Lower leg skin (tissue), 4 donors: ENCODE results near the gene PIP5K1C. TPM values are rescaled to one million over a fixed set of nuclear protein-coding genes. Genes with fewer than 3 reads are reported as not detected.

ENCODE experiments used
- DNase-seq, 2 donors: peaks; one replicate each; pipeline ENCODE4 v3.0.0-alpha.2; 2019; ENCODE audit warnings: low spot score in 2 of 2
- H3K4me3 ChIP-seq: fragments of 200-600 bp; sonication (generic); 2 replicates; pipeline ENCODE4 v1.5.1; 2017; ENCODE audit warnings: mild to moderate bottlenecking, low read depth; ENCODE audit not compliant: poor library complexity, severe bottlenecking
- CTCF ChIP-seq, 3 donors: fragments of 450-650 bp; IDR thresholded peaks; one replicate each; pipeline ENCODE4 v1.5.1; 2016; ENCODE audit warnings: antibody characterized with exemption in 3 of 3, mild to moderate bottlenecking in 3 of 3, moderate library complexity in 2 of 3
- POLR2A ChIP-seq, 2 donors: fragments of 450-650 bp; IDR thresholded peaks; one replicate each; pipeline ENCODE4 v1.6.1; 2016 to 2017; ENCODE audit warnings: antibody characterized with exemption in 2 of 2, mild to moderate bottlenecking in 1 of 2, moderate library complexity in 1 of 2
- WGBS, 2 donors: methylation state at CpG; one replicate each; pipeline ENCODE4 v1.1.5; 2018; 5-methylcytosine and 5-hydroxymethylcytosine counted together
- intact Hi-C: fragments of 100-400 bp; cut with DNase I; formaldehyde crosslinking; loops from one replicate; pipeline ENCODE4 v1.15.0; 2023; ENCODE audit warnings: low total_unique reads
- total RNA-seq, 4 donors: library from RNA; depleted of rRNA; stranded (reverse); fragments of >200 nt; gene quantifications; one replicate each; pipeline ENCODE4 v1.1.0, GENCODE V29; 2016

Gene PIP5K1C
- total RNA-seq, 4 donors from 2014 or later, result 14.1 to 27.3 (median 22.1) TPM

GRCh38 chr19:3720349-3720917 lies 20.2 kb upstream of the PIP5K1C start:
- WGBS, 2 donors, result 14 to 19% methylated on average over 9 of the region's 9 CpGs
- intact Hi-C loops, result no loop called here
- TF ChIP-seq CTCF (IDR thresholded peaks at IDR 0.05) (no peak), POLR2A (IDR thresholded peaks at IDR 0.05) (no peak)
- no peak for DNase-seq
- H3K4me3 ChIP-seq, result no peak overlapping the region

GRCh38 chr19:3719868-3720267 lies 19.6 kb upstream of the PIP5K1C start:
- 86 to 88% methylated on average over 4 of the region's 4 CpGs for WGBS, 2 donors
- TF ChIP-seq CTCF (IDR thresholded peaks at IDR 0.05) (no peak), POLR2A (IDR thresholded peaks at IDR 0.05) (no peak)
- no peak overlapping the region for H3K4me3 ChIP-seq
- intact Hi-C loops, result no loop called here
- DNase-seq, result no peak

GRCh38 chr19:3716147-3716668 lies 15.9 kb upstream of the PIP5K1C start:
- 81 to 83% methylated on average over 16 of the region's 16 CpGs for WGBS, 2 donors
- no peak overlapping the region for H3K4me3 ChIP-seq
- no peak for TF ChIP-seq POLR2A (IDR thresholded peaks at IDR 0.05)
- TF ChIP-seq CTCF (IDR thresholded peaks at IDR 0.05), result no peak
- no peak for DNase-seq
- intact Hi-C loops, result no loop called here

- DNase-seq, result no peak
- no peak overlapping the region for H3K4me3 ChIP-seq
- intact Hi-C loops, result no loop called here
- 33 to 34% methylated on average over 23 of the region's 23 CpGs for WGBS, 2 donors
- TF ChIP-seq POLR2A (IDR thresholded peaks at IDR 0.05) (no peak), CTCF (IDR thresholded peaks at IDR 0.05) (no peak)
Observed at GRCh38 chr19:3712663-3713611, 12.7 kb upstream of the PIP5K1C start.

GRCh38 chr19:3710265-3710812 lies 10.1 kb upstream of the PIP5K1C start:
- TF ChIP-seq CTCF (IDR thresholded peaks at IDR 0.05), result no peak
- no peak for TF ChIP-seq POLR2A (IDR thresholded peaks at IDR 0.05)
- intact Hi-C loops, result no loop called here
- no peak overlapping the region for H3K4me3 ChIP-seq
- peak; percentile 70 to 93 for DNase-seq
- 38 to 44% methylated on average over 20 of the region's 20 CpGs for WGBS, 2 donors
